ENCODE results near the gene GPR161.
A peak's percentile ranks its signal among the peaks of the same experiment; 100 is the strongest.

The GPR161 gene

DNA sequence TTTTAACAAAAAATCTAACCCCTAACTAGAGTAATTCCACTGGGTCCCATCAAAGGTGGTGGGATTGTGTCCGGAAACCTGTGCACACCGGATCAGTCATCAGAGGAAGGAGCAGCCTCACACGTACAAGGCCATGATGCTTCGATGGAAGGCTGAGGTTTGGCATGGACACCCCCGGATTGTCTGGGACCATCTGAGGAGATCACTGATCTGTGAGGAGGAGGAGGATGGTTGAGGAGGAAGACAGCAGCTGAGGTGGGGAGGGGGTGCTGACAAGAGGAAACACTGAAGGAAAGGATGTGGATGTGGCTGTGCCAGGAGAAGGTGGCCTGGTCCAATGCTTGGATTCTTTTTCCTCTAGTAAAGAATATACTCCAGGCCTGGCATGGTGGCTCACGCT is 41.3 kb downstream of the GPR161 start:
- H3K79me2 ChIP-seq (ENCODE audit: insufficient read depth, low read length) = no peaks in the 10 kb centered on the region

DNA sequence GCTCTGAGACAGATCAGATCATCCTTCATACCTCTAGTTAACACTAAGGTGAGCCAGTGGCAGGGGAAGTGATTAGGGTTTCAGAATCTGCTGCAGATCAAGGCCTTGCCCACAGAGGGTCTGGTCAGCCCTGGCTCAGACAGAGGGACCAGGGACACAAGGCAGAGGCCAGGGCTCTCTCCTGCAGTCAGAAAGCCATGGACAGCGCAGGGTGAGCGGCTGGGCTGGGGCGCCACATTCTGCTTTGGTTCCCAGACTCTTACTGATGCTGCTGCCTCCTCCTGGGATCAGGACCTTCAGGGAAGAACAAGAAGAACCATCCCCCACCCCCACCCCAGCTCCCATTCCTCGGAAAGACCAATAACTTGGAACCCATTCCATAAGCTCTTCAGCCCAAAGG is 43.1 kb downstream of the GPR161 start:
- no peaks in the 10 kb centered on the region for H3K4me1 ChIP-seq (ENCODE audit: insufficient read depth, low read length, poor library complexity, severe bottlenecking)
- H3K27me3 ChIP-seq (ENCODE audit: insufficient read depth, low read length, poor library complexity, severe bottlenecking) = no peaks in the 10 kb centered on the region
- no peaks in the 10 kb centered on the region for H3K36me3 ChIP-seq (ENCODE audit: insufficient read depth, low read length)
- no peaks in the 10 kb centered on the region for H3K9me2 ChIP-seq (replicated peaks; ENCODE audit: low read depth, low read length)
- no peaks in the 10 kb centered on the region for H3F3A ChIP-seq (ENCODE audit: low read depth)
- H3K4me2 ChIP-seq (ENCODE audit: low read depth, low read length, poor library complexity, severe bottlenecking) = no peak overlapping the region
- H3K9me3 ChIP-seq (ENCODE audit: insufficient read depth, low read depth, low read length) = no peaks in the 10 kb centered on the region
- no peak overlapping the region for H3K9ac ChIP-seq (ENCODE audit: low read depth, low read length, poor library complexity, severe bottlenecking)
- no peaks in the 10 kb centered on the region for H4K20me1 ChIP-seq (ENCODE audit: insufficient read depth, low read length, poor library complexity, severe bottlenecking)
- H3K79me2 ChIP-seq (ENCODE audit: insufficient read depth, low read length) = no peaks in the 10 kb centered on the region
- H3K4me3 ChIP-seq (ENCODE audit: low read length, poor library complexity, severe bottlenecking) = no peak overlapping the region
- H2AFZ ChIP-seq (ENCODE audit: low read length) = no peak overlapping the region
- TF ChIP-seq CTCF (conservative IDR thresholded peaks at IDR 0.05; ENCODE audit: low read length) (no peak), EZH2phosphoT487 (IDR thresholded peaks at IDR 0.05; ENCODE audit: borderline replicate concordance) (no peak)

More for the DNA sequence above, 41.3 kb downstream of the GPR161 start:
- no peaks in the 10 kb centered on the region for H4K20me1 ChIP-seq (ENCODE audit: insufficient read depth, low read length, poor library complexity, severe bottlenecking)
- no peaks in the 10 kb centered on the region for H3F3A ChIP-seq (ENCODE audit: low read depth)
- H3K9ac ChIP-seq (ENCODE audit: low read depth, low read length, poor library complexity, severe bottlenecking) = no peak overlapping the region
- no peak for TF ChIP-seq CTCF (conservative IDR thresholded peaks at IDR 0.05; ENCODE audit: low read length)
- no peak for TF ChIP-seq EZH2phosphoT487 (IDR thresholded peaks at IDR 0.05; ENCODE audit: borderline replicate concordance)
- no peaks in the 10 kb centered on the region for H3K27me3 ChIP-seq (ENCODE audit: insufficient read depth, low read length, poor library complexity, severe bottlenecking)
- H2AFZ ChIP-seq (ENCODE audit: low read length) = no peak overlapping the region
- no peak overlapping the region for H3K4me2 ChIP-seq (ENCODE audit: low read depth, low read length, poor library complexity, severe bottlenecking)
- no peaks in the 10 kb centered on the region for H3K36me3 ChIP-seq (ENCODE audit: insufficient read depth, low read length)
- H3K4me3 ChIP-seq (ENCODE audit: low read length, poor library complexity, severe bottlenecking) = no peak overlapping the region
- H3K4me1 ChIP-seq (ENCODE audit: insufficient read depth, low read length, poor library complexity, severe bottlenecking) = no peaks in the 10 kb centered on the region
- no peaks in the 10 kb centered on the region for H3K9me2 ChIP-seq (replicated peaks; ENCODE audit: low read depth, low read length)
- H3K9me3 ChIP-seq (ENCODE audit: insufficient read depth, low read depth, low read length) = no peaks in the 10 kb centered on the region

GRCh38 chr1:168092566-168093355 is 44.0 kb downstream of the GPR161 start:
- H3K4me1 ChIP-seq (ENCODE audit: insufficient read depth, low read length, poor library complexity, severe bottlenecking) = no peaks in the 10 kb centered on the region
- H2AFZ ChIP-seq (ENCODE audit: low read length) = no peak overlapping the region

More at GRCh38 chr1:168092566-168093355, 44.0 kb downstream of the GPR161 start:
- H3K9me2 ChIP-seq (replicated peaks; ENCODE audit: low read depth, low read length) = no peaks in the 10 kb centered on the region
- no peaks in the 10 kb centered on the region for H3K36me3 ChIP-seq (ENCODE audit: insufficient read depth, low read length)
- H3K79me2 ChIP-seq (ENCODE audit: insufficient read depth, low read length) = no peaks in the 10 kb centered on the region
- no peaks in the 10 kb centered on the region for H3F3A ChIP-seq (ENCODE audit: low read depth)
- TF ChIP-seq CTCF (conservative IDR thresholded peaks at IDR 0.05; ENCODE audit: low read length) (peak; percentile 53), EZH2phosphoT487 (IDR thresholded peaks at IDR 0.05; ENCODE audit: borderline replicate concordance) (no peak)
- H3K4me3 ChIP-seq (ENCODE audit: low read length, poor library complexity, severe bottlenecking) = no peak overlapping the region
- H3K4me2 ChIP-seq (ENCODE audit: low read depth, low read length, poor library complexity, severe bottlenecking) = no peak overlapping the region
- no peak overlapping the region for H3K9ac ChIP-seq (ENCODE audit: low read depth, low read length, poor library complexity, severe bottlenecking)
- no peaks in the 10 kb centered on the region for H3K9me3 ChIP-seq (ENCODE audit: insufficient read depth, low read depth, low read length)
- H3K27me3 ChIP-seq (ENCODE audit: insufficient read depth, low read length, poor library complexity, severe bottlenecking) = no peaks in the 10 kb centered on the region
- H4K20me1 ChIP-seq (ENCODE audit: insufficient read depth, low read length, poor library complexity, severe bottlenecking) = no peaks in the 10 kb centered on the region
